T-helper 2 cell treated with Interferon-gamma antibody and Interleukin-4, amounts not matched to agents 100 ng/mL and 5 ng/mL, for 36 hours (primary cell): ENCODE results near the gene SSTR3. TPM values are rescaled to one million over a fixed set of nuclear protein-coding genes. Genes with fewer than 3 reads are reported as not detected.

Experiments
- intact Hi-C: fragments of 100-400 bp; cut with micrococcal nuclease; formaldehyde crosslinking; loops from one replicate; pipeline ENCODE4 v1.15.1; 2023
- total RNA-seq: library from RNA; stranded (reverse); gene quantifications from 2 replicates; pipeline ENCODE4 v1.2.3, GENCODE V29; 2022

SSTR3 gene
- total RNA-seq, 1 donor from 2014 or later: 0.64 TPM

DNA sequence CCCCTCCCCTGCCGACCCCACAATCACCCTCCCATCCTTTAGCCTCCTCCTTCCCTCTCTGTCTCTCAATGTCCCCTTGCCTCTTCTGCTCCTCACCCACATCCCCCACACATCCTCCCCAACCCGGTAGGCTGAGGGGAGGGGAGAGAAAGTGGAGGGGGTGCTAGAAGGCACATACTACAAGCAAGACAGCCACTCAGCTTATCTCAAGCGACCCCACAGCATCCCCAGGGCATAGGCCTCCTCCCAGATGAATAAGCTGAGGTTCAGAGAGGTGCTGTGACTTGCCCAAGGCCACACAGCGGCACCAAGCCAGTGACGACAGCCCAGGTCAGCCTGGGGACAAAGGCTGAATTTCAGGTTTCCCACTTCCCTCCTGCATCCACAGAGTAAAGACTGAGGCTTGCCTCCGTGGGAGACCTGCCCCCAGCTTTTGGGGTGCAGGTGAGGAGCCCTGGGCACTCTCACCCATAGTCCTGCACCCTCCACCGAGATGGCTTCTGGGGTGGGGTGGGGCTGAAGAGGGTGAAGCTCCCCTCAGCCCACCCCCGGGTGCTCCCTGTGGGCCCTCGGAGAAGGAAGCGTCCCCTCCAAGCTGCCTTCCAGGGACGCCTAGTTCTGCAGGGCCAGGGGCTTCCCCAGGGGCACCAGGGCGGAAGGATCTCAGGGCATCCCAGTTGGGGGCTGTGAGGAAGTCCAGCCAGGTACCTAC is 31.3 kb upstream of the SSTR3 start:
- intact Hi-C loops: loop anchor here (1.0 to 10.0 kb wide), 7 partner anchors 17 to 434 kb away; partner anchors contain the start of genes GGA1, LGALS1 and MFNG

GRCh38 chr22:37242395-37242918 is 30.2 kb upstream of the SSTR3 start:
- intact Hi-C loops: loop anchor here (1.0 to 10.0 kb wide), 6 partner anchors 12 to 435 kb away; partner anchors contain the start of genes GGA1, LGALS1 and MFNG

DNA sequence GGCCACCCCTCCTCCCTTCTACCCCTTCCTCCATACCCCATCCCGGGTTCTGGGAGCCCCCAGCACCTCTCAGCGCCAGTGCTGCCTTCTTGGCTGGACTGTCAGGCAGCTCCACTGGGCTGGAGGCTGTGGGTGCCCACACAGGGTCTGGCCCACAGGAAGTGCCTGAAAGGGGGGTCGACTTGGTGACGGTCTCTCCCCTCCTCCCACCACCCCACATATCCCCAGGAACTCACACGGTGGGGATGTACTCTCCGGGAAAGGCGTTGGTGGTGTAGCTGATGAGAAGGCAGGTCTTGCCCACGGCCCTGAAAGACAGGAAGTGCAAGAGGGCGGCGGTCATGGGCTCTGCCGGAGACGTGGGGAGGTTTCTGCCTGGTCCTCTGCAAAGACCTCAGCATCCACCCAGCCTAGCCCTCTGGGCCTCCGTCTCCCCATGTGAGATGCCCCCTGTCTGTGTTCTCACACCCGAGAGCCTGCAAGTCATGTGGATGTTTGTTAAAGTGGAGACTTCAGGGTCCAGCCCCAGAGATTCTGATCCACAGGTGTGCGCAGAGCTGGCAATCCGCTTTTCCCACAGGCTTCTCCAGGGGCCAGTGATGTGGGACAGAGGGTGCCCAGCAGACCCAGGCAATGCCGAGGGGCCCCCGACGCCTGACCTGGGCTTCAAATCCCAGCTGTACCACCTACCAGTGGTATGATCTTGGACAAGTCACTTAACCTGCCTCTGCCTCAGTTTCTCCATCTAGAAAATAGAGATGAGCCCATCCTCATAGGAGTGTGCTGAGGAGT is 29.3 kb upstream of the SSTR3 start:
- intact Hi-C loops: loop anchor here (1.0 to 10.0 kb wide), 6 partner anchors 11 to 436 kb away; partner anchors contain the start of genes GGA1, LGALS1 and MFNG

DNA sequence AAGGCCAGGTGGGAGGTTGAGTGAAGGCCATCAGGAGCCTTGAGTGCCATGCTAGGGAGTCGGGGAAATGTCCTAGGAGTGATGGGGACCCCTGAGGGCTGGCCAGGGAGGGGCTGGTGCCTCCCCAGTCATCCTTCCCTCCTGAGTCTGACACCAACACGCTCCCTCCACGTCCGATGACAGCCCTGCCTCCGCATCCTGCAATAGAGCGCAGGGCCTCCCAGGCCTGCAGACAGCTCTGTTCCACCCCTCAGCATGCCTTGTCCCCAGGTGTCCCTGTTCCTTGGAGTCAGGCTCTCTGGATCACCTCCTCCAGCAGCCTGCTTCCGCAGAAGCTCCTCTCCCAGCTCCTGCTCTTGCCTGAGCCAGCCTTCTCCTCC is 28.7 kb upstream of the SSTR3 start:
- intact Hi-C loops: loop anchor here (5.0 to 10.0 kb wide), 5 partner anchors 79 to 436 kb away; partner anchors contain the start of genes GGA1, LGALS1 and MFNG

DNA sequence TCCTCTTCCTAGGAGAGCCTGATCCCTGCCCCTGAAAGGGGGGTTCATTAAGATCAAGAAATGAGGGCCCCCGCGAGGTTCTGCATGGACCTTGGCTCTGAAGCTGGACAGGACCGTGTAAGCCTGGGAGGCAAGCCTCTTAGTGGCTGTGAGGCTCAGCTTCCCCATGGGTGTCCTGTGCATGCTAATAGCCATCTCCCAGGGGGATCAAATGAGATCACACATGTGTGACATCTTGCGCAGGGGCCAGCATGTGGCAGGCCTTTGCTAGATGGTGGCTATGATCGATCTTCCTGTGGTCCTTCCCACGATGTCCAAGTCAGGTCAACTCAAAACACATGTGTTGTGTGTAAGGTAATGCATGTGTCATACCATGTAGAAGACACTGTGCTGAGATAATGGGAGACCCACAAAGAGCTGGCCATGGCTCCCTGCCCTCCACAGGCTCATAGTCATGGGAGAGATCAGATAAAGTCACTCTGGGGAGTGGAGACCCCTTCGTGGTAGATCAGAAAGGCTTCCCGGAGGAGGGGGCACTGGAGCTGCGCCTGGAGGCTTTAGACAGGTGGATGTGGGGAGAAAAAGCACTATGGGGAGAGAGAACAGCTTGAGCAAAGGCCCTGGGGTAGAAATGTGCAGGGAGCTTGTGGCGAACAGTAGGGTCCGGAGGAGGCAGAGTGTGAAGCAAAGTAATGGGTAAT is 28.1 kb upstream of the SSTR3 start:
- intact Hi-C loops: loop anchor here (5.0 to 10.0 kb wide), 5 partner anchors 78 to 437 kb away; partner anchors contain the start of genes GGA1, LGALS1 and MFNG

DNA sequence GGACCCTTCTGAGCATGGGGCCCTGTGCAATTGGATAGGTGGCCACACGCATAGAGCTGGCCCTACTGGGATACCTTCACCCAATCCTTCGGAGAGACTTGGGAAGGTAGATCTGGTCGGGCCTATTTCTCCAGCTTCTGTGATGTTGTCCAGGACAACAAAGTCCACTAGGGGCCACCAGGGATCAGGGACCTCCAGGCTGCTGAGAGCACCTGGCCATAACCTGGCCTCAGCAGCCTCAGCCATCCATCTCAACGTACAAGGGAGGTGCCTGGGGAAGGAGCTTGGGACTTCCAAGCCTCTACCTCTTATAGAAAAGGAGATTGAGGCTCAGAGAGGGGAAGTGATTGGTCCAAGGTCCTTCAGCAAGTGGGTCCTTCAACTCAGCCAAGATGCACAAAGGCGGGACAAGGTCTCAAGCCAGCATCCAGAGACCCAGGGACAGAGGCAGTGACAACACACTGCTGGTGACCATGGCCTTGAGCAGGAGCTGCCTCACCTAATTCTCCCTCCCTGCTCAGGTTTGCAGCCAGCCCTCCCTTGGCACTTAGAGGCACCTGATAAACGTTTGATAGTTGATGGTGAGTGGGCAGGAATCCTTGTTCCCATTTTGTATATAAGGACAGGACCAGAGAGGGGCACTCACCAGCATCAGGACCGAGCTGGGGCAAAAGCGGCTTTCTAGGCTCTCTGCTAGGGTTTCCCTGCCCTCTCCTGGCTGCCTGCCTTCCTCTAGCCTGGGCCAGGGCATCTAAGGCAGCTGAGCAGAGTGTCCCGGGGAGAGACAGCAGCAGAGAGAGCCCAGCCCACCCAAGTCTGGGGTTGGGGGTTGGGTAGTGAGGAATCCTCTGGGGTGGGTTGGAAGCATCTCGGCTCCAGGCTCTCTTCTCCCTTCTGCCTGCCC is 27.3 kb upstream of the SSTR3 start:
- intact Hi-C loops: loop anchor here (5.0 to 10.0 kb wide), 5 partner anchors 77 to 438 kb away; partner anchors contain the start of genes GGA1, LGALS1 and MFNG

- intact Hi-C loops: no loop called here
Observed at GRCh38 chr22:37237371-37238268, 25.3 kb upstream of the SSTR3 start.

DNA sequence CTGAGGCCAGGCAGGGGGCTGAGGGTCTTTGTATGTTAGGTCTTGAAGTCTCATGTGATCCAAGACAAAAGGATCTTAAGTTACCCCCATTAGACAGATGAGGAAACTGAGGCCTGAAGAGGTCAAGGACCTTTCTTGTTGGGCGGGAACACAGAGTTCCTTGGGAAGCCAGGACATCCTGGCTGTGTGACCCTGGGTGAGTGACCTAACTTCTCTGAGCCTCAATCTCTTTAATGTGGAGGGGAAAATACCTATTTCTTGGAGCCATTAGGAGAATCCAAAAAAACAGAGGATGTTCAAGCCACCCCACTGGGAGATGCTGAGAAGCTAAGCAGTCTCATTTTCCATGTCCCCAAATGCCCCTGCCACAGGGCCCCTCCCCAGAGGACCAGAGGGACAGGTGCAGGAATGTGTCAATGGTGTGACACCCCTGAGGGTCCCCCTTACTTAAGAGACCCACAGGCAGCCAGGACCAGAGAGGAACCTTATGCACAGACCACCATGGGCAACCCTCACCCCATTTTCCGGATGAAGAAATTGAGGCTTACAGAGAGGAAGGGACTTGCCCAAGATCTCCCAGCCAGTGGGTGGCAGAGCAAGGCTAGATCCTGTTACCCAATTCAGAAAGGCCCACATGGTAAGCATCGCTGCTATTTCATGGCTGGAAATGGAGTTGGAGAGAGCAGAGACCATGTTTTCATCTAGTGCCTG is 23.8 kb upstream of the SSTR3 start:
- intact Hi-C loops: no loop called here

GRCh38 chr22:37234736-37235711 is 22.7 kb upstream of the SSTR3 start:
- intact Hi-C loops: loop anchor here (5.0 kb wide), 1 partner anchor 88 kb away; the partner anchor contains the start of gene IL2RB

GRCh38 chr22:37233751-37234631 is 21.7 kb upstream of the SSTR3 start:
- intact Hi-C loops: loop anchor here (5.0 kb wide), 1 partner anchor 87 kb away; the partner anchor contains the start of gene IL2RB

DNA sequence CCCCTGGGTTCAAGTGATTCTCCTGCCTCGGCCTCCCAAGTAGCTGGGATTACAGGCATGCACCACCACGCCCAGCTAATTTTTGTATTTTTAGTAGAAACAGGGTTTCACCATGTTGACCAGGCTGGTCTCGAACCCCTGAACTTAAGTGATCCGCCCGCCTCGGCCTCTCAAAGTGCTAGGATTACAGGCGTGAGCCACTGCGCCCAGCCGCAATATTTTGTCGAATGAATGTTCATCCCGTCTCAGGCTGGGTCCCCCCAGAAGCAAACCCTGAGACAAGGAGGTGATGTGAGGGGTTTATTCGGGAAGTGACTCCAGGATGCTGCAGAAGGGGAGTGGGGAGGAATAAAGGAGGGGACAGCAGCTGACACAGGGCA is 21.1 kb upstream of the SSTR3 start:
- intact Hi-C loops: loop anchor here (5.0 kb wide), 1 partner anchor 86 kb away; the partner anchor contains the start of gene IL2RB

DNA sequence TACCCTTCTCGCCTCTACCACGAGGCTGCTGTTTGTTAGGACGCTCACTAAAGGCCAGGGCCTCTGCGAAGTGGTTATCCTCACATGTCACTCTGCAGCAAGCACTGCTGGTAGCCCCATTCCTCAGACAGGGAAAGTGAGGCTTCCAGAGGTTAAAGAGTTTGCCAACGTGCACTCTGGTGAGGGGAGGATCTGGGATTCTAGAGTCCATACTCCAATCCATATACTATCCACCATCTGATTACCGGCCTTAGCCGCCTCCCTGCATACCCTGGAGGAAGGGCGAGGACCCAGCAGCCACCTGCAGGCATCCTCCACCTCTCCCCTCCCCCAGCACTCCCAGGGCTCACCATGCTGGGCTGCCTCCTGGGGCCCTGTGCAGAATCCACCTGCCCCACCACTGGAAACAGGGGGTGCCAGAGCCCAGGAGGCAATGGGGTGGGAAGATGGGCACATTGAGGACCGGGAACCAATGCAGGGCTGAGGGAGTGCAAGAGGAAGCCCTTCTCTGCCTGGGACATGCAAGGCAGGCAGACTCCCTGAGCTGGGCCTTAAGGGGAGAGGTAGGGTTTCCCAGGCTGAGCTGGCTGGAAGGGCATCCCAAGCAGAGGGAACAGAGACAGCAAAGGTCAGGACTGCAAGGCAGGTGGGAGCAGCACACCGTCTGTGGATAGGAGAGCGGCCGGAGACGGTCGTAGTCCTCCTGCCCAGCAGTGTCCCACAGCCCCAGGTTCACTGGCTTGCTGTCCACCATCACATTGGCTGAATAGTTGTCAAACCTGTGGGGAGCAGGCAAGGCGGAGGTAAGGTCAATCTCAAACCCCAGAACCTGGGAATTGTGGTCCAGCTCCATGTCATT is 20.1 kb upstream of the SSTR3 start:
- intact Hi-C loops: loop anchor here (5.0 kb wide), 1 partner anchor 85 kb away; the partner anchor contains the start of gene IL2RB

GRCh38 chr22:37231406-37232139 is 19.3 kb upstream of the SSTR3 start:
- intact Hi-C loops: loop anchor here (5.0 kb wide), 1 partner anchor 84 kb away; the partner anchor contains the start of gene IL2RB
